NCI-H1092 (cell line): ENCODE measurements around the gene RBP4.

Experiments
- DNase-seq: peaks from one replicate; lab custom pipeline; 2025; lab: John Stamatoyannopoulos, UW

The RBP4 gene

DNA sequence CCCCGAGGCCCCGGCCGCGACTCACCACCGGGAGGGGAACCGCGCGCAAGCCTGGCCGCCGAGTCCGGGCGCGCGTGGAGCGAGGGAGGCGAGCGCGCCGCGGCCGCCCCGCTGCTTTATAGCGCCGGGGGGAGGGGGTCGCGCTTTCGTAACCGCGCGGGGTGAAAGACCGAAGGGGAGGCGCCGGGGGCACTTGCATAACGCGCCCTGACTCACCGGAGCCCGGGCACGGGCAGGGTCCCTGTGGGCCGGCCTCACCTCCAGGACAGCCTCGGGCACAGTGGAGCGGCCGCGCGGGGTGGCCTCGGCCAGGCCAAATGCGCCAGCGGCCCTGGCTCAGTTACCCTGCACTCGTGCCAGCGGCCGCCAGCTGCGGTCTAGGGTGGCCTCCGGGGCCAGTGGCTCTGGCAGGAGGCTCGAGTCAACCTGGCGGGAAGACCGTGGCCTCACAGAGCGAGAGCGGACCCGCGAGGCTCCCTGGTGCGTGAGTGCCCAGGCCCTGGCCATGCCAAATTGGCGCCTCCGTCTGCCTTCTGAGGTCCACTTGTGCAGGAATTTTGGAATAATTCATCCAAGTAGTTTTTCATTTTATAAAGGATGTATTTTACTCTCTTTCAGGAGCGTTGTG, at the start of gene RBP4:
Gene RBP4, minus strand, starts transcription at position 90 of the 628 bp plus-strand sequence. CDS start 207 bp downstream, outside the sequence.
- DNase-seq = no peak

DNA sequence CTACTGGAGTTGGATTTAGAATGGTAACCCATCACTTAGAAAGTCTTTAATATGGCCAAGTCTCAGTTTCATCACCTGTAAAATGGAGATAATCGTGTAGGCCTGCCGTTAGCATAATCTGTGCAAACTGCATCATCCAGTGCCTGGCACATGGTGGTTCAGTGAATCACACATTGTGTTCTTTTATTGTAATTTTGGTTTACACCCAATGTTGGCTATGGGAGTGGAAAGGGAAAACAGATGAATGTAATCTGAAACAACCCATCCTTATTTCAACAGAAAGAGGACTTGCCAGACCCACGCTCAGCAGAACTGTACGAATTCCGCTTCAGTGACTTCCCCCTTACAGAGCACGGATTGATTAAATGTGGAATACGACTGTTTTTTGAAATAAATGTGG, 38.8 kb upstream of the RBP4 start:
- DNase-seq = no peak

DNA sequence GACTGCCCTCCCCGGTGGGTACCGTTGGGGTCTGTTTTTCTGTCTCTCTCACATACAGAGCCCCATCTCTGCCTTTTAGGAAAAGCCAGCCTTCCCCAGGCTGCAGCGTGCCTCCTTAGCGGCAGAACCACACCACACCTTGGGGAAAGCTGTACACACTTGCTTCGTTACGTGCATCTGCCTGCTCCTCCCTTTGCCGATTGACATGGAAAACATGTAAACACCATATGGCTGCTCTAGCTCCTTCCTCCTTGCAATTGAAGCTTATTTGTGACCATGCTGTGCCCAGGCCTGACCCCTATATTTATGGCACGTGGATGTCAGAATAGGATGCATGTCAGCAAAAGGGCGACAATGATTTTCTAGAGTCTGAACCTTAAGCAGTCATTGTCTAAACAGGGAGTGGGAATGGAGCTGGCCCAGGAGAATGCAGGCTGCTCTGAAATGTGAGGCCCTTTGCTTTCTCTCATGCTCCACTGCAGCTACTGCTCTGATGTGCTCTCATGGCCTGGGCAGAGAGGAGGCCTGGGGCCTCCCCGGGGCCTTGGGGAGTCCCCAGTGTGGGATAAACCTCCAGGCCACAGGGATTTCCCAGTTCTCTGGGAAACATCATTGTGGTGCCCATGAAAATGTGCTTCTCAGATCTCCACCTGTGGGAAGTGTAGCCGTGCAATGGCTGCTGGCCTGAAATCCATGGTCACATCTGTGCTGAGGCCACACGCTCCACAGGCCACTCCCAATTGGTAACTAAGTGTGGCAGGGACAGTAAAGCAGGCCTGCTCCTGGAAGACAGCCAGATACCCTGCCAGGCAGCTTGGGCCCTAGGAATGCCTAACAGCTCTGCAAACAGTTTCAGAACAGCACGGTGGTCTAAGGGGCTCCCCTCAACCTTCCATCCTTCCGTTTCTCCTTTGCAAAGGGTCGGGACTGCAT, 29.9 kb upstream of the RBP4 start:
- no peak for DNase-seq

DNA sequence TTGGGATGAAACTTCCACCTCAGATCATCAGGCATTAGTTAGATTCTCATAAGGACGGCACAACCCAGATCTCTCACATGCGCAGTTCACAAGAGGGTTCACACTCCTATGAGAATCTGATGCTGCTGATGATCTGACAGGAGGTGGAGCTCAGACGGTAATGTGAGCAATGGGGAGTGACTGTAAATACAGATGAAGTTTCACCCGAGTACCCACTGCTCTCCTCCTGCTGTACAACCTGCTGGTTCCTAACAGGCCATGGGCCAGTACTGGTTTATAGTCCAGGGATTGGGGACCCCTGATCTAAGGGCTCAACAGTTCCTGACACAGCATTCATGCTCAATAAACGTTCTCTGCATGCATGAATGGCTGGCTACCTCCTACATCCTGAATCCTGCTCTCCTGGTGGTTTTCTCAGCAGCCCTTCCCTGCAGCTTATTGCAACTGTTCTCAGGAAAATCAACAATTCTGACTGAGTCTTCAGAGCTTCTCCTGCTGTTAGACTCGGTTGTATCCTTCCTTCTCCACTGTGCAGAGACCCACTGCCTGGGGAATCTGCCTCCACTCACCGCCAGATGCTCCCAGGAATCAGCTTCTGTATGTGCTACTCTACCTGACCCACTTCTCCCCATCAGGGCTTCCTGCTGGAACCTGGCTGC, 28.7 kb upstream of the RBP4 start:
- DNase-seq = no peak

DNA sequence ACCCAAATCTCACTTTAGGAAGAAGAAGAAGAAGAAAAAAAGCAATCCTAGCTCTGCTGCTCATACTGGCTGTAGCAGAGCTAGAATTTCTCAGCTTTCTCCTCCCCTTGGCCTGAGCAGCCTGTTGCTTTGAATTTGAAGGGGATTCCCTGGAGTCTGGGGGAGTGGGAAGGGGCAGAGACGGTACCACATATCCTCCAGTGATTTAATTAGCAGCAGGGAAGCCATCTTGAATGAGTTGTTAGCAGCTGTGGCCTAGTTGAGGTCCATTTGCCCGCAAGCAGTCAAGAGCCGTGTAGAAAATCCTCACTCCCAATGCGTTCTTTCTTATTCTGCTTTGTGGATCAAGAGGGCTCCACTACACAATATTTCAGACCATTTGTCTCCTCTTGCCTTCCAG, 27.8 kb upstream of the RBP4 start:
- no peak for DNase-seq

DNA sequence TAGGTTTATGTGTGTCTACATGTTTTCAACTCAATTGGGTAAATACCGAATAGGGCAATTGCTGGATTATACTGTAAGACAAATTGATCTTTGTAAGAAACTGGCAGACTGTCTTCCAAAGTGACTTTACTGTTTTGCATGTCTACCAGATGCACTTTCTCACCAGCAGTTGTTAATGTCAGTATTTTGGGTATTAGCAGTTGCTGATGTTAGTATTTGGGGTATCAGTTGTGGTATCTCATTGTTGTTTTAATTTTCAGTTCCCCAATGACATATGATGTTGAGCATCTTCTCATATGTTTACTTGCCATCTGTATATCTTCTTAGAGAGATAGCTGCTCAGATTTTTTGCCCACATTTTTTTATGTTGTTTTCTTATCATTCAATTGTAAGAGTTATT, 21.9 kb upstream of the RBP4 start:
- no peak for DNase-seq

DNA sequence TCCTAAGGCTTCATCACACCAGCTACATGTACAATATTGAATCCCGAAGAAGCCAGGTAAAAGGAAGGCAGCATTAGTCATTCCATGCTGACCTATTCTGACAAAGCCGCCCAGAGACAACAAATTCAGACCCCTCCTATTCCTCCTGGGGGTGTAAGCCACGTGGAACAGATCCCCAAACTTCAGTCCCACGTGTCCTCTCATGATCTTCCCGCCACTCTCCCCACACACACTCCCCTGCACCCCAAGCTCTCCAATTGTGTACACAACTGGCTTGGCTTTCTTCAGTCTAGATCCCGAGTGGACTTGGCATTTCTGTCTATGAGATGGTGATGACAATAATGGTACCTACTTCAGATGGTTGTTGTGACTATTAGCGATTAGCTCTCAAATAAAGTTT, 19.9 kb upstream of the RBP4 start:
- no peak for DNase-seq

DNA sequence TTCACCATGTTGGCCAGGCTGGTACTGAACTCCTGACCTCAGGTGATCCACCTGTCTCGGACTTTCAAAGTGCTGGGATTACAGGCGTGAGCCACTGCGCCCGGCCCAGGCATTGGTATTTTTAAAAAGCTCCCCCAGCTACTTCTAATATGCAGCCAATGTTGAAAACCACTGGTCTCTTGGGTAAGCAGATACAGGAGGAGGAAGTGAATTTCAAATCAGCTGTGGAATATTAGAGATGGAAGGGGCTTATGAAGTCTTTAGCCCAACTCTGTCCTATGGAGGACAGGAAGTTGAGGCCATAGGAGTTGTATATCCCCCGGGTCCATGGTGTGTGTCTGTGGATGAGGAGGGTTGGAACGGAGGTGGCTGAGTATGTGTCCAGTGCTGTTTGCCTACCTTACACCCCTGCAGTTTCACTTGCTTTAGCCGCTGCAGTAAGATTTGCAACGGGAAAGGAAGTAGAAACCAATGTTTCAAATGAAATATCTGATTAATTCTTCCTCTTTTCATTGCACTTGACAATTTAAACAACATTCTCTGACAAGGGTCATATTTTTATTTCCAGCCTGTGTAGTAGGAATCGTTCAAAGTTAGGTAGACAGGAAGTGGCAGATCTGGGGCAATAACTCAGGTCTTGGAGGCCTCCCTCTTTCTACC, 14.7 kb upstream of the RBP4 start:
- DNase-seq = no peak

DNA sequence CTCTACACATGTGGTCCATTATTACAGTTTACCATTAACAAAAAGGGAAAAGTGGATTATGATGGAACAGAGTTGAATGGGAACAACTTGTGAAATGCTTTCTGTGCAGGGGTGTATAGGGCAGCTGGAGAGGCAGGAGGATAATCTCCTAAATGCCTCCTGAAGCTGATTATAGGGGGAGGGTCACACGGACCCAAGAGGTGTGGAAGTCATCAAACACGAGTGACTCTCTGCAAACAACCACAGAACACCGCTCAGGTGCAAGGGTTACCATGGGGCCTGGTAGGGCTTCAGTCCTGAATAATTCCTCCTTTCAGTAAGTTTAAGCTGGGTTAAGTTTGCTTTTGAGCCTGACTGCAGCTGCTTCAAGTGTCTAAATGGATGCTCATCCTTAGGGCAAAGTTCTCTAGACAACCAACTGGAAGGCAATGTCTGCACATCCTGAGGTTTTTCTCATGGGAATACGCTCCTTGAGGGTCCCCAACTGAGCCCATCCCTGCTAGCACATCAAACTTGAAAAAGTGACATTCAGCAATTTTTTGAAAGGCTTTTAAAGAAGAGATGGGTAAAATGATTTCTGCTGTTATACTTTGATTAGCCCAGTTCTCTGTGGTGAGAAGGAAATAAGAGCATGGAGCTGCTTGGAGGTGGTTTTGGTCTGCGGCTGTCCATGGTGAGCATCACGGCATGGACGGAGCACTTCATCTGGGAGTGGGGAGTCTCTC, 13.2 kb upstream of the RBP4 start:
- DNase-seq = no peak

DNA sequence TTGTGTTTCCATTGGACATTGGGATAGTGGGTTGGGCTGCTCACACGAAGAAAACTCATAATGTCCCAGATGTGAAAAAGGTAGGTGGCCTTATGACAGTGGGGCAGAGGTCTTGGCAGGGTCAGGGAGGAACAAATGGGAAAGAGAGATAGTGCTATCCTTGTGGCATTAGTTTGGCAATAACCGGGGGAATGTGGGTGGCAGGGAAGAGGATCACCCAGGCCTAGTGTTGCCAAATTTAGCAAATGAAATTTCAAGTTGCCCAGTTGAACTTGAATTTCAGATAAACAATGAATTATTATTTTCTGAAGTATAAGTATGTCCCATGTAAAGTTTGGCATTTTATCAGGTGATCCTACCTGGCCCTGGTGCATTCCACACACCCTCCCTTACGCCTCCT, 12.1 kb upstream of the RBP4 start:
- DNase-seq = no peak

DNA sequence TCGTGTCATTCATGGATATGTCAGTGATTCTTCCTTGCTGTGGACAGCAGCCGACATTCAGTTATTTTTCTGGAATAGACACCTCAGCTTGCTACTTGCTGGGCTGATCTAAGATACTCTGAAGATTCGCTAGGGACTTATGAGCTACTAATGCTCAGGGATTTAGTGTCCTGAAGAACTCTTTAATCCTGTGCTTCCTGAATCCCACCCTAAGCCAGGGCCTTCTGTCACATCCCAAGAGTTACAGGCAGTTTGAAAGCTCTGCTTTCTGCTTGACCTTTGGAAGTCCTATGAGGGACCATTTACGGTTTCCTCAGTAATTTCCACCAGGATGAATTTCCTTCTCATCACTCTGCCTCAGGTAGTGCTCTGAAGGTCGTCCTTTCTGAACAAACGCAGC, 11.3 kb upstream of the RBP4 start, which contains the start of gene PDE6C:
Gene PDE6C, plus strand, starts transcription at position 227 of the 400 bp plus-strand sequence. CDS start 189 bp downstream, outside the sequence.
- DNase-seq = no peak

DNA sequence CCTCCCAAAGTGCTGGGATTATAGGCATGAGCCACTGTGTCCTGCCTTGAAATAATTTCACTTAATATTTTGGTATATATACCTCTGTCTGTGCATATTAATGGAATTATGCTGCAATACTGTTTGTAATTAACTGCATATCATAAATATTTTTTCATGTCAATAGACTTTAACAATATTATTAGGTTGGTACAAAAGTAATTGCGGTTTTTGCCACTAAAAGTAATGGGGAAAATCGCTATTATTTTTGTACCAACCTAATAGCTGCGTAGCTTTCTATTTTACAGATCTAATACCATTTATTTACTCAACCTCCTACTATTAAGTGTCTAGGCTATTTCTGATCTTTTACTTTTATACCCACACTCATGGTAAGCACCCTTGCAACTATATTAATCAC, 7.4 kb upstream of the RBP4 start:
- DNase-seq = no peak

DNA sequence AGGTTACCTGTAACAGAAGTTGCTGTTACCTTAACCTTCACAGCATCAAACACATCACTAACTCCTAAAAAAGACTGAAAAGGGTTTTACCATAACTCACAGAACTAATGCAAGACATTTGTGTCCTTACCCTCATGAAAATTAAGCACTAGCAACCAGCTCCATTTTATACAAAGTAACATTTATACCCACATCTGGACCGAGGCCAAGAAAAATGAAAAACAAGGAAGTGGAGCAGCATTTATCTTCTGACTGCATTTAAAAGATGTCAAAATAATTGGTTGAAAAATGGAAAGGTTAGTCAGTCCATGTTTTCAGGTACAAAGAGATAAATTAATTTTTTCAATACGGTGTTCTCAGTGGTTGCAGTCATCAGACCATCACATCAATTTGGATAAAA, 3.1 kb upstream of the RBP4 start:
- no peak for DNase-seq

DNA sequence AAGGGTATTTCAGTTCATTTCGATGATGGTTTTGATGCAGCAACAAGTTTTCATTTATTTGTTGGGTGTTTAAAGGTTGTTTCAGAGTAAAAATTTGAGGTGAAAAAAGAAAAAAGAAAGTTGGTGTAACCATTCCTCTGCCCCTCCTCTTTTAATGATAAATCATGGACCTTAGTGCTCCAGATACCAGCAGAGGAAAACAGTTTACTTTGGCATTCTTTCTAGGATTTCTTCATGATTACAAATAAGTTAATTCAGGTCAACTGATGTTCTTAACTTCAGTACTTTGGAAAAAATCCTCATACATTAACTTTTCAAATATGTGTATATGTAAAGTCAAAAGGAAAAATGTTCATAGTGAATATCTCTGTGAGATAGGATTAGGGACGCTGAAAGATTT, 2.0 kb upstream of the RBP4 start:
- no peak for DNase-seq

DNA sequence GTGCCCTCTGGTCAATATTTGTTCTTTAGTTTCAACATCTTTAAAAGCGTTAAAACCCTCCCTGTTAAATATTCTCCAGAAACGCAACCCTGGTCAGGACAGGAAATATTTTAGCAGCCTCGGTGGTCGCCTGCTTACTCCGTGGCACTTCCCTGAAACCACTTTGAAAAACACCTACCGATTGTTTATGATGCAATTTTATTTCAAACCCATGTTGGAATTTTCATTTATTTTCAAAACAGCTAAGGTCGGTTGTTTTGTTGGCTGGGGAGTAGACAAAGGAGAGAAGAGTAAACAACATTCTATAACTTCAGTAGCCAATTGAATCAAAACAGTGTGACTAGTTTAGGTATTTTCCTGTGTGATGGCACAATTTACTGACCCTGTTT, 733 bp upstream of the RBP4 start:
- no peak for DNase-seq

DNA sequence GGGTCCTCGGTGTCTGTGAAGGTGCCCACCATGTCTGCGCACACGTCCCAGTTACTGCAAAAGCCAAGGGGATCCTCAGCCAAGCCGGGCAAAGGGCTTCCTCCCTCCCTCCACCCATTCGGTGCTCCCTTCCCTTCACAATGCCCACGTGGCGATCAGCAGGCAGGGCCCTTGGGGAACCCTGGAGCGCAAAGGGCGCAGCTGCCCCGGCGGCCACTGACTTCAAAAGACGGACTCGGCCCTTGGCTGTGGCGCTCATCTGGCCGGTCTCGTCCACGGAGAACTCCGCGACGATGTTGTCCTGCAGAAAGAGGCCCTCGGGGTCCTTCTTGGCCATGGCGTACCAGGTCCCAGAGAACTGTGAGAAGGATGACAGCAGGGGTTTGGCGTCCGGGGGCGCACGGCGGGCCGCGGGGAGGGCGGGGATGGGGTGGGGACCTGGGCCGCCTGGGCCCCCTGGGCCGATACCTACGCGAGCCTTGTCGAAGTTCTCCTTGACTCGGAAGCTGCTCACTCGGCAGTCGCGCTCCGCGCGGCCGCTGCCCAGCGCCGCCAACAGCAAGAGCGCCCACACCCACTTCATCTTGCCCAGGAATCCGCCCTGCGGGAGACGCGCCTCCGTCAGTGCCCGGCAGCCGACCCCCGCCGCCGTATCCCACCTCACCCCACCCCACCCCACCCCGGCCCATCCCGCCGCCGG, 439 bp downstream of the RBP4 start:
- no peak for DNase-seq

DNA sequence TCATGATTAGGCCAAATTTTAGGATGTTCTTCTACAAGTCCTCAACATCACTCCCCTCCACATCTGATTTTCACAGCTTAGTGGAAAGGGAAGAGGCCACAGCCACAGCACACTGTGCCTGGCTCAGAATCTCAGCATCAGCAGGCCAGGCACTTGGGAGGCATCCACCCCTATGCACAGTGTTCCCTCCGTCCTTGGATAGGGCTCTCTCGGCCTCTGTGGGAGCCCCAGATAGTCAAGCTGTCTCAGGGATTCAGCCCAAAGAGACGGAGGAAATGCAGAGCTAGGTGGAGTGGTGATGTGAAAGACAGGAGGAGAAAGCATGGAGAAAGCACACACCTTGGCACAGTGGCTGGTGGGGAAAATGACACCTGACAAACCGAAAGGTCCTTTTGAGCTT, 1.3 kb downstream of the RBP4 start:
- DNase-seq = no peak

DNA sequence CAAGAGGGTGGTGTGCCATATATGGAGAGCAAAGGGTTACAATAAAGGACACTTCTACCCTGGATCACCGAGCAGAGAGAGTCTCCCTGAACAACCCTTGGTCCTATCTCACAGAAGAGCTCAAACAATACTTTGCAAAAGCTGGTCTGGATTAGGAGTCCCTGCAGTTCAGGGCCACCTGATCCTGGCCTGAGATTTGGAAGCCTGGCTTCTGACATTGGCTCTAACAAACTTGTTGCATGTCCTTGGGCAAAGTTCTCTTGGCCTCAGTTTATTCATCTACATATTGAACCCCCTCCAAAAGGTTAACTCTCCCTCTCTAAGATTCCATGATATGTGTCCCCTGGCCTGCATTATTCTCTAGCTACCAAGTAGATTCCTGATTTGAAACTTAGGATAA, 1.7 kb downstream of the RBP4 start:
- DNase-seq = no peak

DNA sequence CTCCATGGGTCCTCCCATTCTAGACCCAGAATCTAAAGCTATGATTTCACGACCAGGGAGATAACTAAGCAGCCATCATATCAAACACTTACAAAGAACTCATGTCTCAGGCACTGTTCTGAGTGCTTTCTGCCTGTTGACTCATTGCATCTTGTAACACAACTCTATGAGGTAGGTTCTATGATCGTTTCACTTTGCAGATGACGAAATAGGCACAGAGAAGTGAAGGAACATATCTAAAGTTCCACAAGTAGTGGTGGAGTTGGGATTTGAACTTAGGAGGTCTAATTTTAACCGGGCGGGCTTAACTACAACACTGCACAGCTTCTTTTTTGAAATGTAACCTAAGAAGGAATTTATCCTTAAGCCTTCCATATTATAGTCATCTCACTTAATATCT, 2.9 kb downstream of the RBP4 start:
- DNase-seq = no peak

DNA sequence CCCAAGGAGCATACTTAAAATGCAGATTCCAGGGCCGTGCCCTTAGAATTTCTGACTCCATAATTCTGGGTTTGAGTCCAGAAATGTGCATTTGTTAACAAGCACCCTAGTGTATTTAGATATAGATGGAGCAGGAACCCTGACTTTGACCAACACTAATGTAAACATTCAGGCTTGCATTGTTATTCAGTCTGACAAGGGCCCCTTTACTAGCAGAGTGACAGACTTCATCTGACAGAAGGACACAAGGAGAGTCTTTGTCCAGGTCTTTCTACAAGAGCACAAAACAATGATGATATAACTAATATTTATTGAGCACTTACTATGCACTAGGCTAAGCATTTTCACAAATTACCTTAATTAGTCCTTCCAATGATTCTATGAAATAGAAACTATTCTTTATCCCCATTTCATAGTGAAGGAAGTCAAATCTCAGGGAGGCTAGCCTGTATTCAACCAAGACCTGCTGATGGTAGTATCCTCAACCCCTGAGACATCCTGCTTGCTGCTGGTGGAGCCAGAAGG, 3.9 kb downstream of the RBP4 start:
- DNase-seq = no peak

DNA sequence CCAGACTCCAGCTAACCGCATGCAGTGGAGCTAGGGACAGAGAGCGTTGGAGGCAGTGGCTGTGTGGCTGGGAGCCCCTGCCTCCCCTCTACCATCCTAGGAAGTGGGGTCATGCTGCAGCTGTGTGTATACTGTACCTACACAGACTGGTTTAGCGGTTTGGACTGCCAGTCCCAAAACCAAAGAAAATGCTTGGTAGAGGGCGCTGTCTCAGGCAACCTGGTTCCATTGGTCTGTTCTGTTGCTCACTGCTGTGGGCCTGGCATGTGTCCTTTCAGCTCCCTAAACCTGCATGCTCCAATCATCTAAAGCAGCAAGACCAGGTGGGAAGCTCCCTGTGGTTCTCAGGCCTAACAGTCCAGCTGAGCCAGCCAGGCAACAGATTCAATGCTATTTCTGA, 4.5 kb downstream of the RBP4 start:
- DNase-seq = no peak
